Motor neuron (in vitro differentiated cells): Measurements from ENCODE around the gene AP3B1. TPM values are rescaled to one million over a fixed set of nuclear protein-coding genes. Genes with fewer than 3 reads are reported as not detected.

ENCODE experiments used
- ATAC-seq, 8 experiments: fragments of 200-7000 bp; cut with Tn5 transposase; replicated peaks in 6 of 8; 2 replicates each; pipeline ENCODE4 v1.8.0; 2021; ENCODE audit warnings: mild to moderate bottlenecking in 8 of 8, moderate library complexity in 8 of 8
- H3K27ac ChIP-seq, 2 donors: fragments of 250-450 bp; sonication (Bioruptor Pico); 2 replicates each; pipeline ENCODE4 v1.9.0; 2021; ENCODE audit warnings: antibody characterized with exemption in 2 of 2, mild to moderate bottlenecking in 2 of 2, moderate library complexity in 1 of 2
- H3K4me1 ChIP-seq, 2 donors: fragments of 250-450 bp; sonication (Bioruptor Pico); replicated peaks in 1 of 2; 2 replicates each; pipeline ENCODE4 v1.6.1; 2021; ENCODE audit warnings: antibody characterized with exemption in 2 of 2, mild to moderate bottlenecking in 2 of 2, moderate library complexity in 1 of 2
- H3K4me3 ChIP-seq, 5 donors: fragments of 250-450 bp; sonication (Bioruptor Pico); 2 replicates each; pipeline ENCODE4 v1.9.0; 2021; ENCODE audit warnings: antibody characterized with exemption in 5 of 5, mild to moderate bottlenecking in 5 of 5, moderate library complexity in 4 of 5
- WGBS, 10 experiments: fragments of 450-650 bp; shearing (Covaris generic); methylation state at CpG; one replicate each; pipeline ENCODE4 v1.0.0; 2022; 5-methylcytosine and 5-hydroxymethylcytosine counted together
- in situ Hi-C, 9 experiments: fragments of 400-800 bp; cut with MboI; loops; one replicate each; pipeline ENCODE4 v1.15.0; 2021; ENCODE audit warnings: low sequenced_read_pairs in 9 of 9, low pct_unique_long_range_greater_than_20kb in 2 of 9; ENCODE audit not compliant: unreplicated experiment in 9 of 9
- total RNA-seq, 8 experiments: library from RNA; unstranded; fragments of 300-600 nt; gene quantifications; 2 replicates each; pipeline versions ENCODE4 v1.2.3 to v1.2.4, GENCODE V29; 2022

Gene AP3B1
- total RNA-seq, 8 experiments from 2014 or later, result 31.7 to 54.7 (median 47.4) TPM

DNA sequence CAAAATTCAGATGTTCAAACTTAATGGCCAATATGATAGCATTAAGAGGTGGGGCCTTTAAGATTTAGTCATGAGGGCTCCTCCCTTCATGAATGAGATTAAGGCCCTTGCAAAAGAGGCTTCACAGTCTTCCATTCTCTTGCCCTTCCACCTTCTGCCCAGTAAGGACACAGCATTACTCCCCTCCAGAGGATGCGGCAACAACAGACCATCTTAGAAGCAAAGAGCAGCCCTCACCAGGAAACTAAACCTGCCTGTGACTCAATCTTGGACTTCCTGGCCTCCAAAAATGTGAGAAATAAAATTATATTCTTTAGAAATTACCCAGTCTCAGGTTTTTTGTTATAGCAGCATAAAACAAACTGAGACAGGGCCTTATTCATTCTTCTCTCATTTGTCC, 8.2 kb downstream of the AP3B1 start:
- Histone ChIP-seq H3K27ac (no peak overlapping the region), H3K4me1 (peaks cover 0 to 6% of the 10 kb centered on the region in 2 donors), H3K4me3 (no peak overlapping the region)
- peak in 1 of 8 experiments; percentile 58 for ATAC-seq
- WGBS, 10 experiments, result 20 to 100% (median 50%) methylated on average over 1 of the region's 1 CpG; no CpG with 5 or more reads in 7 of the 10 experiments
- in situ Hi-C loops, result no loop called here

GRCh38 chr5:78283802-78284201, 10.7 kb downstream of the AP3B1 start:
- Histone ChIP-seq H3K27ac (no peak overlapping the region), H3K4me3 (no peak overlapping the region), H3K4me1 (no peaks in the 10 kb centered on the region)
- in situ Hi-C loops, result no loop called here
- no peak for ATAC-seq
- WGBS, 10 experiments, result 91 to 100% (median 100%) methylated on average over 1 of the region's 1 CpG; no CpG with 5 or more reads in 2 of the 10 experiments

GRCh38 chr5:78283105-78283504, 11.4 kb downstream of the AP3B1 start:
- Histone ChIP-seq H3K4me1 (no peaks in the 10 kb centered on the region), H3K27ac (no peak overlapping the region), H3K4me3 (no peak overlapping the region)
- no peak for ATAC-seq
- whole genome bisulfite sequencing, 10 experiments, result 83 to 100% (median 97%) methylated on average over 1 to 4 of the region's 4 CpGs; no CpG with 5 or more reads in 2 of the 10 experiments
- in situ Hi-C loops, result no loop called here

DNA sequence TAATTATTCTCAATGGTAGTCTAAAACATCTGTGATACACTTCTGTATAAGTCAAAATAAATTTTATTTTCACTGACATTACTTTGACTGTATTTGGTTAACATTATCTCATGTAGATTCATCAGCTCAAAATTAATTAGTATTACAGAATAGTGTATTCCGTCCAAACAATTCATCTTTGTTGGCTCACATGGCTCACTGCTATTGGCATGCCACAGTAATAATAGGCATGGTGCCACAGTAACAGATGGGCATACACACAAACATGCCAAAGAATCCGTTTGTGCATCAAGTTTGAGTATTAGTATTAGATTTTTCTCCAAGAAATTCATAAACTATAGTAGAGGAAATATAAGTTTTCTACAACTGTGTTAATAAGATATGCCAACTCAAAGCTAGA, 14.2 kb downstream of the AP3B1 start:
- in situ Hi-C loops, result no loop called here
- no peak for ATAC-seq
- no peaks in the 10 kb centered on the region for H3K4me1 ChIP-seq
- 10 to 100% (median 79%) methylated on average over 1 to 2 of the region's 2 CpGs for WGBS, 10 experiments
- H3K4me3 ChIP-seq, result no peak overlapping the region
- H3K27ac ChIP-seq, result no peak overlapping the region

DNA sequence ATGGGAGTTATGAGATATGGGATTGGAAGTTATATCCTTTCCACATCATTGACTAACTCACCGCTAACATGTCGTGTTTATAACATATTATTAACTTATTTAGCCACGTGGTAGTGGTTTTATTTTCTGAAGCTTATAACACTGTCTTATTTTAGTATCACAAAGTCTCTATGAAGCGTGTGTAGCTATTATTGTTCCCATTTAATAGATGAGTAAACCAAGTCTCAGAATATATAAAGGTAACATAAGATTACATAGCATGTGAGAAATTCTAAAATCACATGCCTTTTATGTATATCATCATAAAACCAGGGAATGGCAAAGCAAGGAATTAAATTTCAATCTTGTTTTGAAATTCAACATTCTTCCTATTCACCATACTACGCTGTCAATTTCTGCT, 15.3 kb downstream of the AP3B1 start:
- ATAC-seq, result no peak
- in situ Hi-C loops, result no loop called here
- Histone ChIP-seq H3K27ac (no peak overlapping the region), H3K4me3 (no peak overlapping the region), H3K4me1 (no peaks in the 10 kb centered on the region)
- WGBS, 10 experiments, result 85 to 100% (median 93%) methylated on average over 2 to 5 of the region's 5 CpGs

- WGBS, 10 experiments, result 88 to 100% (median 100%) methylated on average over 1 of the region's 1 CpG; no CpG with 5 or more reads in 3 of the 10 experiments
- H3K27ac ChIP-seq, result no peak overlapping the region
- no peaks in the 10 kb centered on the region for H3K4me1 ChIP-seq
- no peak overlapping the region for H3K4me3 ChIP-seq
- no peak for ATAC-seq
- in situ Hi-C loops, result no loop called here
These were observed 16.8 kb downstream of the AP3B1 start for GRCh38 chr5:78277715-78278114.

GRCh38 chr5:78275998-78276543, 18.4 kb downstream of the AP3B1 start:
- H3K4me3 ChIP-seq, result no peak overlapping the region
- ATAC-seq, result no peak
- H3K27ac ChIP-seq, result no peak overlapping the region
- in situ Hi-C loops, result no loop called here
- peaks cover 0 to 7% of the 10 kb centered on the region in 2 donors for H3K4me1 ChIP-seq

GRCh38 chr5:78274540-78275197, 19.8 kb downstream of the AP3B1 start:
- in situ Hi-C loops, result no loop called here
- 86 to 100% (median 100%) methylated on average over 1 of the region's 1 CpG; no CpG with 5 or more reads in 5 of the 10 experiments for WGBS, 10 experiments

GRCh38 chr5:78273436-78273835, 21.1 kb downstream of the AP3B1 start:
- no peak overlapping the region for H3K27ac ChIP-seq
- ATAC-seq, result no peak
- H3K4me3 ChIP-seq, result no peak overlapping the region
- WGBS, 10 experiments, result 22 to 100% (median 86%) methylated on average over 1 of the region's 1 CpG; no CpG with 5 or more reads in 2 of the 10 experiments
- peaks cover 0 to 7% of the 10 kb centered on the region in 2 donors for H3K4me1 ChIP-seq
- in situ Hi-C loops, result no loop called here

More at GRCh38 chr5:78274540-78275197, 19.8 kb downstream of the AP3B1 start:
- Histone ChIP-seq H3K4me1 (peaks cover 0 to 7% of the 10 kb centered on the region in 2 donors), H3K4me3 (no peak overlapping the region), H3K27ac (no peak overlapping the region)
- no peak for ATAC-seq

DNA sequence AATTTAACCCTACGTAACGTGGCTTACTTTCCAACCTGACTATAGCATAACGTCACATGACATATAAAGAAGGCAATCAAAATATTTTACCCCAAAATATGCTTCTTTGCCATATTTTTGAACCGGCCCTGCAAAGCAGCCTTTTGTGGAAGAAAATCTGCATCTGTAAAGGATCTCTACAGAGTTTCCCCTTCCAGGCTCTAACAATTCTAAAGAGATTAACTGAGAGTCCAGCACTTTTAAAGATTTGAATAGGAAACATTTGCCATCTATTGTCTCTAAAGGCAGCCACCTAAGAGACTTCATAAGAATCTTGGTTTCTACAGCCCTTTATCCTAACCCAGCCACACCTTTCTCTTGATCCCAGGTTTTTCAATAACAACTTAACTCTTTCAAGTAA, 22.7 kb downstream of the AP3B1 start:
- 69 to 100% (median 75%) methylated on average over 2 to 4 of the region's 4 CpGs; no CpG with 5 or more reads in 1 of the 10 experiments for WGBS, 10 experiments
- in situ Hi-C loops, result no loop called here
- H3K4me1 ChIP-seq, result peaks cover 0 to 7% of the 10 kb centered on the region in 2 donors
- no peak overlapping the region for H3K27ac ChIP-seq
- ATAC-seq, result no peak
- no peak overlapping the region for H3K4me3 ChIP-seq

DNA sequence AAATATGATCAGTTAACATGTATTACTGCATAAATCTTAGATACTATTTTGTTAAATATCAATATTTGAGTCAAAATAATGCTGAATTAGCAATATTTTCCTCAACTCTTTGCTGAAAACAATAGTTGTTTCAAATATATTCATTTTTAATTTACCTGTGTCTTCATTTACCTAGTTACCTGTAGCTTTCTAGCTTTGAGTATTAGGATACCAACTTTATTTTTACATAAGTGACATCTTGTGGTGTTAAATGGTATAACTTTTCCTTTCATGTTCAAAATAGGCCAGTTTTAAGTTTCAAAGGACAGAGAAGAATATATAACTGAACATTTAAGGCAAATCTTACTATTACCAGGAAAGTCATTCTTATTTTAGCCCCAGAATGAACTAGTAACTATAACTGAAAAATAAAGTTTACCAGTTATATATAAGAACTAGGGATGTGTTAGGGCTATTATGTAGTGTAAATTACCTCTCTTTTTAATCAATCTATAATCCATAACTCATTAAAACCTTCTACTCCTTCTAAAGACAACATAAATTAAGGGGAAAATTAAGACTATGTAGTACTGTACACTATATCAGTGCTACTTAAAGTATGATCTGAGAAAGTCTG, 25.3 kb downstream of the AP3B1 start:
- ATAC-seq, result peak in 1 of 8 experiments; percentile 20
- H3K4me1 ChIP-seq, result peaks cover 0 to 7% of the 10 kb centered on the region in 2 donors
- in situ Hi-C loops, result no loop called here
- no peak overlapping the region for H3K4me3 ChIP-seq
- H3K27ac ChIP-seq, result no peak overlapping the region

GRCh38 chr5:78268356-78268755, 26.1 kb downstream of the AP3B1 start:
- Histone ChIP-seq H3K4me3 (no peak overlapping the region), H3K4me1 (peaks cover 0 to 7% of the 10 kb centered on the region in 2 donors), H3K27ac (no peak overlapping the region)
- 20 to 100% (median 97%) methylated on average over 1 to 2 of the region's 2 CpGs for WGBS, 10 experiments
- in situ Hi-C loops, result no loop called here
- peak in 1 of 8 experiments; percentile 32 for ATAC-seq

DNA sequence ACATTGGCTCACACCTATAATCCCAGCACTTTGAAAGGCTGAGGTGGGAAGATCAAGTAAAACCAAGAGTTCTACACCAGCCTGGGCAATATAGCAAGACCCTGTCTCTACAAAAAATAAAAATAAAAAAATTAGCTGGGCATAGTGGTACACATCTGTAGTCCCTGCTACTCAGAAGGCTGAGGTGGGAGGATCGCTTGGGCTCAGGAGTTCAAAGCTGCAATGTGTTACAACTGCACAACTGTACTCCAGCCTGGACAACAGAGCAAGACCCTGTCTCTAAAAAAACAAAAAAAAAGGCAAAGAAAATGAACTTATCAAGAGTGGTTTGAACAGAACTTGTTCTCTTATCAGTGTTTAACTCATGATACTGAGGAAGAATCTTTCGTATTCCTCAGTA, 29.3 kb downstream of the AP3B1 start:
- in situ Hi-C loops, result no loop called here
- Histone ChIP-seq H3K4me3 (no peak overlapping the region), H3K27ac (no peak overlapping the region), H3K4me1 (no peaks in the 10 kb centered on the region)
- 80 to 100% (median 94%) methylated on average over 1 to 2 of the region's 2 CpGs; no CpG with 5 or more reads in 2 of the 10 experiments for WGBS, 10 experiments
- ATAC-seq, result no peak
